CD4-positive, alpha-beta T cell (primary cell): ENCODE measurements around the gene DAAM1. TPM values are rescaled to one million over a fixed set of nuclear protein-coding genes. Genes with fewer than 3 reads are reported as not detected.

Experiments
- ATAC-seq: fragments of 200-7000 bp; cut with Tn5 transposase; one replicate; pipeline ENCODE4 v1.10.0; 2022; ENCODE audit warnings: mild to moderate bottlenecking; ENCODE audit not compliant: poor library complexity
- CTCF ChIA-PET: fragments of 350-600 bp; sonication (Branson Sonifier 250); formaldehyde crosslinking; loops from one replicate; lab custom pipeline; 2021; ENCODE audit warnings: antibody characterized with exemption, inconsistent platforms; lab: Charles Lee
- POLR2A ChIA-PET: fragments of 350-600 bp; sonication (Branson Sonifier 250); formaldehyde crosslinking; loops from one replicate; lab custom pipeline; 2021; ENCODE audit warnings: antibody characterized with exemption, inconsistent platforms; lab: Charles Lee
- DNase-seq, 14 experiments: peaks; one replicate each; pipeline ENCODE4 v3.0.0-alpha.2; 2013 to 2020; ENCODE audit warnings: mixed read lengths in 2 of 14
- H3K27ac ChIP-seq, 2 donors: one replicate each; pipeline versions ENCODE4 v1.5.1 to v1.7.0; 2013; ENCODE audit warnings: low read length in 2 of 2, low read depth in 1 of 2, mild to moderate bottlenecking in 1 of 2
- H3K27me3 ChIP-seq, 2 experiments: 1 replicate in 1 of 2; 2 replicates in 1 of 2; pipeline versions ENCODE4 v1.6.1 to v1.7.0; 2013; ENCODE audit warnings: low read length in 2 of 2, control low read depth in 1 of 2, mild to moderate bottlenecking in 1 of 2, moderate library complexity in 1 of 2; ENCODE audit not compliant: insufficient read depth in 2 of 2, control insufficient read depth in 1 of 2
- H3K36me3 ChIP-seq: one replicate; pipeline ENCODE4 v1.6.1; 2013; ENCODE audit warnings: low read length, control low read depth; ENCODE audit not compliant: insufficient read depth
- H3K4me1 ChIP-seq: one replicate; pipeline ENCODE4 v1.6.1; 2013; ENCODE audit warnings: low read length, control low read depth; ENCODE audit not compliant: insufficient read depth
- H3K4me3 ChIP-seq: one replicate; pipeline ENCODE4 v1.5.1; 2013; ENCODE audit warnings: mild to moderate bottlenecking, low read length, moderate library complexity
- H3K9me3 ChIP-seq, 2 experiments: 1 replicate in 1 of 2; 2 replicates in 1 of 2; pipeline versions ENCODE4 v1.6.1 to v1.7.0; 2013; ENCODE audit warnings: low read length in 2 of 2, mild to moderate bottlenecking in 2 of 2, control low read depth in 1 of 2, moderate library complexity in 1 of 2; ENCODE audit not compliant: control insufficient read depth in 1 of 2, insufficient read depth in 1 of 2
- H3K27ac Mint-ChIP-seq: one replicate; pipeline ENCODE4 v1.8.0; 2020; ENCODE audit warnings: mixed read lengths
- H3K27me3 Mint-ChIP-seq: one replicate; pipeline ENCODE4 v1.8.0; 2021; ENCODE audit warnings: mixed read lengths
- H3K36me3 Mint-ChIP-seq: one replicate; pipeline ENCODE4 v1.8.0; 2021; ENCODE audit warnings: low read depth, mixed read lengths
- H3K4me1 Mint-ChIP-seq: one replicate; pipeline ENCODE4 v1.8.0; 2021; ENCODE audit warnings: low read depth, mixed read lengths
- H3K4me3 Mint-ChIP-seq: one replicate; pipeline ENCODE4 v1.8.0; 2020; ENCODE audit warnings: mild to moderate bottlenecking, mixed read lengths
- H3K9me3 Mint-ChIP-seq: one replicate; pipeline ENCODE4 v1.8.0; 2020; ENCODE audit warnings: mixed read lengths
- intact Hi-C, 2 experiments: fragments of 100-400 bp; cut with DNase I in 1 of 2; cut with micrococcal nuclease in 1 of 2; formaldehyde crosslinking; loops; one replicate each; pipeline versions ENCODE4 v1.15.1 to v1.9.0; 2023 to 2025; cut with DNase I, micrococcal nuclease
- total RNA-seq, 174 experiments: library from RNA in 2 of 174; stranded (reverse) in 2 of 174; gene quantifications; one replicate each; pipeline ENCODE4 v1.2.3 and lab custom pipeline; 2021 to 2026
- TF ChIP-seq, protein P1 (sequence below): fragments of 200-600 bp; IDR thresholded peaks from one replicate; pipeline ENCODE4 v1.8.0; 2022; ENCODE audit warnings: antibody characterized with exemption, mild to moderate bottlenecking

Gene DAAM1
- total RNA-seq, 2 experiments from 2014 or later = 7.4 to 8.8 TPM

DNA sequence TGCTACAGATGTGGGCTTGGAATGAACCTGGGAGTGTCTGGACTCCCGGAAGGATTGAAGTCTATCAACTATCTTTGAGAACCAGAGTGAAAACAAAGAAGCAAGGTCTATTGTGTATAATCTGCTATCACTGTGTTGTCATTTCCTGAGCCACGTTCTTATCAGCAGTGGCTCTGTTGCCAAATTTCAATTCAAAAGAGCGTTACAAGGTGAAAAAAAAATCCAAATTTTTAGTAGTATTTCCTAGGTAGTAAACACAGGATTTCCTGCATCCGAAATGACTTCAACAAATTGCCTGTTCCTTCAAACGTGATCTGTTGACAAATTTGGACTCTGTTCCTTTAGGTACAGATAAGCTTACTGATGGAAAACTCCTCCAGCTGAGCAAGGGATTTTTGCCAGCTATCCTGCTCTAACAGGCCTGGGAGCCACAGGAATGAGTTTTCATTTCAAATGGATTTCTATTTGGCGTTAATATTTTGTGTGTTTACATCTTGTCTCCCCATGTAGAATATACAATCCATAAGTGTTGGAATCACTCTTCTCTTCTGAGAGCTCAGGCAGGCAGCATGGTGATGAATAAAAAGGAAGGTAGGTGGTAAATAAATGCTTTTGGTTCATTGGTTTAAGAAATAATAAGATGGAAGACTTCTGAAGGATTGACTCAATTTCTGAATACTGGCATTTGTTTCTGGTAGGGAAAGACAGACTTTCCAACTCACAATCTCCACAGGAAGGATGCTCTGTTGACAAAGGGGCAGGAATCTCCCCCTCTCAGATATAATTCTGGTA lies 218.2 kb downstream of the DAAM1 start:
- TF ChIP-seq, protein P1, sequence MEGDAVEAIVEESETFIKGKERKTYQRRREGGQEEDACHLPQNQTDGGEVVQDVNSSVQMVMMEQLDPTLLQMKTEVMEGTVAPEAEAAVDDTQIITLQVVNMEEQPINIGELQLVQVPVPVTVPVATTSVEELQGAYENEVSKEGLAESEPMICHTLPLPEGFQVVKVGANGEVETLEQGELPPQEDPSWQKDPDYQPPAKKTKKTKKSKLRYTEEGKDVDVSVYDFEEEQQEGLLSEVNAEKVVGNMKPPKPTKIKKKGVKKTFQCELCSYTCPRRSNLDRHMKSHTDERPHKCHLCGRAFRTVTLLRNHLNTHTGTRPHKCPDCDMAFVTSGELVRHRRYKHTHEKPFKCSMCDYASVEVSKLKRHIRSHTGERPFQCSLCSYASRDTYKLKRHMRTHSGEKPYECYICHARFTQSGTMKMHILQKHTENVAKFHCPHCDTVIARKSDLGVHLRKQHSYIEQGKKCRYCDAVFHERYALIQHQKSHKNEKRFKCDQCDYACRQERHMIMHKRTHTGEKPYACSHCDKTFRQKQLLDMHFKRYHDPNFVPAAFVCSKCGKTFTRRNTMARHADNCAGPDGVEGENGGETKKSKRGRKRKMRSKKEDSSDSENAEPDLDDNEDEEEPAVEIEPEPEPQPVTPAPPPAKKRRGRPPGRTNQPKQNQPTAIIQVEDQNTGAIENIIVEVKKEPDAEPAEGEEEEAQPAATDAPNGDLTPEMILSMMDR = no peak
- Mint-ChIP-seq H3K9me3 (peaks cover 7% of the 10 kb centered on the region), H3K27ac (no peak overlapping the region), H3K27me3 (peaks cover 12% of the 10 kb centered on the region), H3K4me3 (no peak overlapping the region), H3K36me3 (peaks cover 7% of the 10 kb centered on the region), H3K4me1 (no peaks in the 10 kb centered on the region)
- intact Hi-C loops = no loop called here
- ATAC-seq (no peak), DNase-seq (no peak)
- Histone ChIP-seq H3K27me3 (peaks cover 5 to 19% of the 10 kb centered on the region in 2 experiments), H3K36me3 (no peaks in the 10 kb centered on the region), H3K4me3 (no peak overlapping the region), H3K27ac (no peak overlapping the region), H3K9me3 (peaks cover 0 to 18% of the 10 kb centered on the region in 2 experiments), H3K4me1 (no peaks in the 10 kb centered on the region)
- CTCF ChIA-PET = no interaction called here
- POLR2A ChIA-PET = no interaction called here

DNA sequence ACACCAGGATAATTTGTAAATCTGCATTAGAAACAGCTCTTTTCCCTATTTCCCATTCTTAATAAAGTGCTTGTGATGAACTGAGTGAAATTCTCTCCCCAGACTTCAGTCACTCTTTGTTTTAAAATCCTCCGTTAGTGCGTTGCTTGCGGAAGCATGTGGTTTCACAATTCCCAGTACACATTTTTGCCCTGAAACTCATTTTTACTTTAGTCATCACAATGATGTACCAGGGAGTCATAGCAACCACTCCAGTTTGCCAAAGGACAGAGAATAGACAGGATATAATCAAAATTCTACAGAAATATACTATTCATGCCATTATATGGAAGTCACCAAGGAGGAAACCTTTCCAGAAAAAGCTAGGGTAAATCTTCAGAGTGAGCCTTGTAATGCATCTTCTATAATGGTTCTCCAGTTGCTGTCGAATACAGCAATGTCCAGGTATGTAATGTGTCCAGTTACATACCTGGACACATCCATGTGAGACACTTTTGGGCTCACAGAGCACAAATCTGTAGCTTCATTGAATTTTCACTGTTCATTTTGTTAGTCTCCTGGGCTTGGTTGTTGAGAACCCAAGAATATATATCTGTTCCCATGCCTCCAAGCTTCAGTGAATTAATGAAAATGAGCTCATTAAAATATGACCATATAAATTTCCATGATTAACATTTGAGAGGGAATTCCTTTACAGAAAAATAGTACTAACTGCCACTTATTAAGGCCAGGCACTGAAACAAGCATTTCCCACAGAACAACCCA lies 219.0 kb downstream of the DAAM1 start:
- Mint-ChIP-seq H3K4me3 (no peak overlapping the region), H3K36me3 (peaks cover 7% of the 10 kb centered on the region), H3K27ac (no peak overlapping the region), H3K27me3 (peaks cover 12% of the 10 kb centered on the region), H3K9me3 (peaks cover 7% of the 10 kb centered on the region), H3K4me1 (no peaks in the 10 kb centered on the region)
- CTCF ChIA-PET = interaction anchor here (0.6 kb wide), 1 partner anchor 1246 kb away, joined by 4 read pairs; no protein-coding TSS in a partner anchor
- TF ChIP-seq, protein P1 = no peak
- no peak overlapping the region for H3K27ac ChIP-seq
- H3K4me3 ChIP-seq = no peak overlapping the region
- H3K9me3 ChIP-seq = peaks cover 0 to 18% of the 10 kb centered on the region in 2 experiments
- POLR2A ChIA-PET = no interaction called here
- H3K36me3 ChIP-seq = no peaks in the 10 kb centered on the region
- H3K27me3 ChIP-seq = peaks cover 5 to 19% of the 10 kb centered on the region in 2 experiments
- no peak for DNase-seq
- no peak for ATAC-seq
- H3K4me1 ChIP-seq = no peaks in the 10 kb centered on the region
- intact Hi-C loops = no loop called here

DNA sequence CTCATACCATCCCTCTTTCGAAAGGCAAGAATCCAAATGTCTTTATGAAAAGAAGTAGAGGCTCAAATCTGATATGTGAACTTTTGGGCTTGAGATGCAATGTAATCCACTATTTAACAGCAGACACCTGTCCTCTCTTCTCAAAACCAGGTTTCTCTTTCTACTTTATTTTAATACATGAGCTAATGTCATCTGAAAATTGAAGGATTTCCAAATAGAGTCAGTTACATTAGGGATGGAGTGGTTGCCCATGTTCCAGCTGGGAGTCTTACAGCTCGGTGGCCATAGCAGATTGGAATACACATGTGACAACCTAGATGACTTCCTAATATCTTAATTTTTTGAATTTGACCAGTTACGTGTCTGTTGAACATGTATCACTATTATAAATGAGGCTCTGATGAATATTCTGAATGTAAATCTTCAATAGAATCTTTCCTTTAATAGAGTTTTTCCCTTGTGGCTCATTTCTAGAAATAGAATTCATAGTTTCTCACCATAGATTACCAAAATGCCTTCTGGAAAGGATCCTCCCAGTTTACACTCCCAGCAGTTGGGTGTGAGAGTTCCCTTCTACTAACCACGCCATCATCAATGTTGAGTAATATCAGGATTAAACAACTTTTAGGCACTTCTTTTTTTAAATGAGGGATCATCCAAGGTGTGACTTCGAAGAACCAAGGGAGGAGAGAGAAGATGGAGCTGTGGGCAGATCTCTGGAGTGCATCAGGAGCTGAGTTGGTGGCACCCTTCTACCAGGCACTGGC lies 227.6 kb downstream of the DAAM1 start:
- Histone ChIP-seq H3K4me1 (no peaks in the 10 kb centered on the region), H3K27me3 (no peaks in the 10 kb centered on the region), H3K36me3 (no peaks in the 10 kb centered on the region), H3K9me3 (no peaks in the 10 kb centered on the region), H3K4me3 (no peak overlapping the region), H3K27ac (no peak overlapping the region)
- Mint-ChIP-seq H3K27ac (no peak overlapping the region), H3K4me1 (no peaks in the 10 kb centered on the region), H3K27me3 (no peaks in the 10 kb centered on the region), H3K4me3 (no peak overlapping the region), H3K36me3 (no peaks in the 10 kb centered on the region), H3K9me3 (no peaks in the 10 kb centered on the region)
- DNase-seq (no peak), ATAC-seq (no peak)
- TF ChIP-seq, protein P1 = no peak
- intact Hi-C loops = no loop called here
- ChIA-PET CTCF (no interaction called here), POLR2A (no interaction called here)
